Stimulated activated CD4-positive, alpha-beta T cell treated with anti-CD3 and anti-CD28 coated beads, Interleukin-1b, Interleukin-23, amount 100 ng/mL, for 4 hours (primary cell): ENCODE data around the gene MGME1.
"Not testable (repeated sequence)": the region's sequence is repeated elsewhere in the genome, so short reads cannot be mapped to it uniquely, and the experiment has no call there.

Source experiments
- DNase-seq, 2 donors: peaks; one replicate each; pipeline ENCODE4 v3.0.0-alpha.2; 2020; ENCODE audit warnings: low read depth in 2 of 2

MGME1 gene

DNA sequence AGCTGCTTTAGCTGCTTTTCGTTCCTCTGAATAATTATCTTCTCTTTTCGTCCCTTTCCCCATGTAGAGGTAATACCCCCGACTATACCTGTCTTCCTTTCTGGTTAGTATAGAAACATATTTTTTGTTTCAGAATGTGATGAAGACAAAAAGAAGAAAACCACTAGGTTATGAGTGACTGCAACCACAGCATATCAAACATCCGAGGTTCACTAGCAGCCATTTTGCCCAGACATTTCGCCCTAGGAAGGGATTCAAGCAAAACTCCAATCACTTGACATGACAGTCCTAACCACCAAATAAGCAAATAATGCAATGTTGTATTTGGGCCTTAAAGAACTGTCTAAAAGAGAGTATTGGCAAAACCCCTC, 9.6 kb upstream of the MGME1 start:
- no peak for DNase-seq

DNA sequence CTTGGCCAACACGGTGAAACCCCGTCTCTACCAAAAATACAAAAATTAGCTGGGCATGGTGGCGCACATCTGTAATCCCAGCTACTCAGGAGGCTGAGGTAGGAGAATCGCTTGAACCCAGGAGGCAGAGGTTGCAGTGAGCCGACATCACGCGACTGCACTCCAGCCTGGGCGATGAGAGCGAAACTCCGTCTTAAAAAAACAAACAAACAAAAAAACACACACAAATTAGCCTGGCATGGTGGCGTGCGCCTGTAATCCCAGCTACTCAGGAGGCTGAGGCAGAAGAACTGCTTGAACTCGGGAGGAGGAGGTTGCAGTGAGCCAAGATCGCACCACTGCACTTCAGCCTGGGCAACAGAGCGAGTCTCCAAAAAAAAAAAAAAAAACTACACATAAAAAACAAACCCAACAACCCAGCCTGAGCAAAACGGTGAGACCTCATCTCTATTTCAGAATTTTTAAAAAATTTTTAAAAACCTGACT, 8.4 kb upstream of the MGME1 start:
- not testable (repeated sequence) for DNase-seq

DNA sequence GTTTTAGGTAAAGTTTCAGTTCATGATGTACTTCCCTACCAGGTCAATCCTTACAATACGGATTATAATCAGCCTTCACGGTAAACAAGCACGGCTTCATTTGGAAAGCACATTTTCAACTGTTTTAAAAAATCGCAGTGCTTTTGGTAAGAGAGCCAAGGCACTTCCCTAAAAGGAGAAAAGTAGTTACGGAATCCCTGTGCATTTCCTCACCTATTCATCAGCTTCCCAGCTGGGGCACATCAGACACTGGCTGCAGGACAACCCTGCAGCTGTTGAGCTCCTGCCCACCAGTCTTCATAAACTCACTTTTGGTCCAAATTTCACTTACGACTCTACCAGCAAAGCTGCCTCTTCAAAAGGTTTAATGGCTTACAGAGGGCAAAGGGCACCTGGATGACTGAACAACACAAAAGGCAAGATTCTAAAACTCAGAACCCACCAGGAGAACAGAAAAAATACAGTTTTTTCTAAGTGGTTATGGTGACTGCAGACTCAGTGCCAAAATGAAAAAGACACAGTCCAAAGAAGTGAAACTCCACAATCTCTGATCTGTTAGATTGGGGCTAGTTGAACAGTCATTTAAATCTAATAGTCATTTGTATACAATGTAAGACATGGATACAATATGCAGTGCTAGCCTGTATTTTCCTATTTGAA, 7.8 kb upstream of the MGME1 start:
- no peak for DNase-seq

DNA sequence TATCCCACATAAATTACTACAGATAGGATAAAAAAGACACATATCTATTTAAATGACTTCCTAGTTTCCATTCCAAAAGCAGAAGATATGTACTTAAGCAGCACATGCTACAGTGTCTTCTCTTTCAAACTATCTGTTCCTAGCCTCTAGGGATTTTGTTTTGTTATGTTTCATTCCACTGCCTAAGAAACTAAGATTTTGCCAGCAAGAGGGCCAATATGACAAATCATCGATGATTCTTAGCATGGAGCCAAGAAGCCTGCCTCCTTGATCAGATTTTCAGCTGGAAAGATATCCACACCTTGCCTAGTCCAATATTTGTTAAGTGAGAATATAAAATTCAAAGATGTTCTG, 7.3 kb upstream of the MGME1 start:
- DNase-seq = no peak

DNA sequence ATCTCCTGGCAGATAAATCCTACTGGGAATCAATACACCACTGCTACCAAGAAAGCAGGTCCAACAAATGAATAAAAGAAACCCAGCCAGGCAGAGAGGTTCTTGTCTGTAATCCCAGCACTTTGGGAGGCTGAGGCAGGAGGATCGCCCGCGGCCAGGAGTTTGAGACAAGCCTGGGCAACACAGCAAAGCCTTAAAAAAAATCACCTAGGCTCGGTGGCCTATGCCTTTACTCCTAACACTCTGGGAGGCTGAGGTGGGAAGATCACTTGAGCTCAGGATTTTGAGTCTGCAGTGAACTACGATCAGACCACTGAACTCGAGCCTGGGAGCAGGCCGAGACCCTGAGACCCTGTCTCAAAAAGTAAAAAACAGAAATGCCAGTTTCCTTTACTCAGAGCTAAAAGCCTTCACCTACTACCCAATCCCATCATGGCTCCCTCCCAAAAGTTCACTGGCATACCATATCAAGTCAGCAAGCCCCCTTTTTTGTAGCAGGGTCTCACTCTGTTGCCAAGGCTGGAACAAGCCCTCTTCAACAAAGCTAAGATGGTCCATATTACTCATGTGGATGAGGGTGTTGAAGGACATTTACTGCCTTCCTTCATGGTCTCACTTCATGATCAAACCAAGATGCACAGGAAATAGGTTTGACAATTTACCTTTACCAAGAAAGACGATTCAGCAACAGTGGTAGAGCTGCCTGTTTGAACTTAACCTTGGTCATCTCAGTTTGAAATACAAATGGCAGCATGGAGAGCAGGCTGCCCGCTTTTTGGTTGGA, 5.5 kb upstream of the MGME1 start:
- DNase-seq = no peak

- no peak for DNase-seq
These were observed 4.7 kb upstream of the MGME1 start for GRCh38 chr20:17964073-17964472.

- DNase-seq = no peak
These were observed 4.2 kb upstream of the MGME1 start for GRCh38 chr20:17964632-17965031.

DNA sequence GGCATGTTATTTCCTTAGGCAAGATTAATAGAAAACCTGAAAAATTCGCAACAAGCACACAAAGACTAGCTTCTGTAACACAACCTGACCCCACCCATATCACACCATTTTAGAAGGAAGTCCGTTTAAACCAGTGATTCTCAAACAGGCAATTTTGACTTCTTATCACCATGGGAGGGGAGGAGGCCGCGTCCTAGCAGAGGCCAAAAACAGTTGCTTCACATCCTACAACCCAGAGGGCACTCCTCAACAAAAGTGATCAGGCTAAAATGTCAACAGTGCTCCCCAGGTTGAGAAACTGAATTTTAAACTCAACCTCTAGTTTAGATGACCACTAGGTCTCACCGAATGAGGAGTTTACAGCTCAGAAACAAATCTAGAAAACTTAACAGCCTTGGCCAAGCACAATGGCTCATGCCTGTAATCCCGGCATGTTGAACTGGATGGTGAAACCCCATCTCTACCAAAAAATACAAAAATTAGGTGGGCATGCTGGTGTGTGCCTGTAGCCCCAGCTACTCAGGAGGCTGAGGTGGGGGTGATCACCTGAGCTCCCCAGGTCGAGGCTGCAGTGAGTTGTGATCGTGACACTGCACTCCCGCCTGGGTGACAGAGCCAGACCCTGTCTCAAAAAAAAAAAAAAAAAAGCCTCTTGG, 3.6 kb upstream of the MGME1 start:
- no peak for DNase-seq

DNA sequence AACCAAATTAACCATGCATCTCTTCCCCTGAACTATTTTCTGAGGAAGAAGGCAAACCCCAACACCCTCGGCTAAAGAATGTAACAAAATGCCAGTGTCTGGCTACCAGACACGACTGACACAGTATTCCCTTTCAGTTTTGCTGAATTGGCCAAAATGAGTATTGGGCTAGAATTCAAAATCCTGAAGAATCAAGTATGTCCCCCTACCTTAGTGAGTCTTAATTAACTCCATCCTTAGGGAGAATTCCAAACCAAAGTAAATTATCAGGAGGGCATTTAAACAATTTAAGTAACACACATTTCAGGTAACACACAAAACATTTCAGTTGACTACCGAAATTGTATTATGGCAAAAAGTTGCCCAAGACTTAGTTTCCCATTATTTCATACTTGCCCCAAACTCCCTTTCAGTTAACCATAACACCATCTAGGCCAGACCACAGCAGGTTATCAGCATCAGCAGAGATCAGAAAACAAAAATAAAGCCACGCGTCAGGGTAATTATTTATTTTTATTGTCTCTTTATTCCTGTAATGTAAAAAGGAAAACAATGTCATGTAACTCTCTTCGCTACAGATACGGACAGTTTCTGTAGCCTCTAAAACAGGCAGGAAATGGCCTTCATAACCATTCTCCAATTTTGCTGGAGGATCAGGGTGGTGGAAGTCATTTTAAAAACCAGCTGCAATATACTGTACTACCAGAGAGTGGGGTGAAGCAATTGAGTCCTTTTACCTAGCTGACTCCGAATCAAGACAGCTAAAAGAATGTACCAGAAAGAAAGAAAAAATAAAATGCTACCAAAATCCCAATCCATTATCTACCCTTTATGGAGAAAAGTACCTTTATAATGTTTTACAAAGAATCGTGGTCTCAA, 2.1 kb upstream of the MGME1 start:
- DNase-seq = no peak

GRCh38 chr20:17967521-17968365, 1.1 kb upstream of the MGME1 start:
- DNase-seq = peak in 1 of 2 donors; percentile 35

- no peak for DNase-seq
These were observed 563 bp downstream of the MGME1 start for GRCh38 chr20:17969278-17969883.

GRCh38 chr20:17969884-17970409, 1.1 kb downstream of the MGME1 start:
- DNase-seq = no peak

DNA sequence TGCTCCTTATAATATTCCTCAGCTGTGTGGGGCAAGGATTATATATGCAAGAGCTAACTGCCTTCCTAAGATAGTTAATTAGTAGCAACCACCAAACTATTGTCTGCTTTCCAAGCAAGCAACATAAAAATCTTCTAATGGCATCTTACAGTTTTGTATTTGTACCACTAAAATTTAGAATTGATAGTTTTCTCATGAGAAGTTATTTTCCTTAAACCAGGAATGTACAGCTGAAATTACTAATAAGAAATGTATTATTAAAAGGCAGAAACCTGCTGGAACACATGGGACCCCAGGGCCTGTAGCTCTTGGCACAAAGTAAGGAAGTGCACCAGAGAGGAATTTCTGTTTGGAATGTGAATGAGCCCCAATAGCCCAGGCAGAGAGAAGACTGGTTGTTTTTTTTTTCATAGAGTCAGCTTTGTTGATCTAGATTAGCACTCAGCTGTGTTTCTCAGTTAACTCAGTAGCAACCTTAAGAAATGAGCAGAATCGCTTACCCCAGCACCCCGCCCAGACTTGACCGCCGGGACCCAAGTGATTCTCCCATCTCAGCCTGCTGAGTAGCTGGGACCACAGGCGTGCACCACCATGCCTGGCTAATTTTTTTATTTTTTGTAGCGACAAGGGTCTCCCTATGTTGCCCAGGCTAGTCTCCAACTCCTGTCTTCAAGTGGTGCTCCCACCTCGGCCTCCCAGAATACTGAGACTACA, 2.6 kb downstream of the MGME1 start:
- DNase-seq = no peak

DNA sequence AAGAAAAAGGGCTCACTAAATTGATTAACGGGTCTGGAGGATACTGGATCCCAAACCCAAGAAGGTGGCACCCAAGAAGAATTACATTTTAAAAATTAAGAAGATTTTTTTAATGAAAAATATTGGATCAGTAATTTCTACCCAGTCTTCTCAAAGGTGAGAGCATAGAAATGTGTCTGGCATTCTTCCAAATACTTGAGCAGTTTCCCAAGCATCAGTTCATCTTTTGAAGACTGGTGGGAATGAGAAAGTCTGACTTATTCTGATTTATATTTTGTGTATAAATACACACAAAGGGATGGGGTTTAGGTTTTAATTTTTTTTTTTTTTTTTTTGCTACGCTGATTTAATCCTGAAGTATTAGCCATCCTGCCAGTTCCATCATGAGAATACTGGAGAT, 3.3 kb downstream of the MGME1 start:
- DNase-seq = no peak

- DNase-seq = no peak
These were observed 7.5 kb downstream of the MGME1 start for GRCh38 chr20:17976305-17976704.

GRCh38 chr20:17985388-17986018, 16.7 kb downstream of the MGME1 start:
- no peak for DNase-seq

DNA sequence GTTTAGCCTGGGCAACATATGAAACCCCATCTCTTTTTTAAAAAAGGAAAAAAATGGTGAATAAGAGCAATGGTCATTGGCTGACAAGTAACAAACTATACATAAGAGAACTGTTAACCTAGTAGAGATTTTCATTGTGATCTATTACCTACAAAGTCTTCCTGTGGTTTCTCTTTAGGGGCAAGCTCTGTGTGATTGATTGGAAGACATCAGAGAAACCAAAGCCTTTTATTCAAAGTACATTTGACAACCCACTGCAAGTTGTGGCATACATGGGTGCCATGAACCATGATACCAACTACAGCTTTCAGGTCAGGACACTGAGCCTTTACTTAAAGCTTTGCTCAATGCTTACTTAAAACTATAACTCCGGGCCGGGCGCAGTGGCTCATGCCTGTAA, 19.2 kb downstream of the MGME1 start:
- DNase-seq = no peak

GRCh38 chr20:17990278-17990972, 21.6 kb downstream of the MGME1 start:
- DNase-seq = no peak

DNA sequence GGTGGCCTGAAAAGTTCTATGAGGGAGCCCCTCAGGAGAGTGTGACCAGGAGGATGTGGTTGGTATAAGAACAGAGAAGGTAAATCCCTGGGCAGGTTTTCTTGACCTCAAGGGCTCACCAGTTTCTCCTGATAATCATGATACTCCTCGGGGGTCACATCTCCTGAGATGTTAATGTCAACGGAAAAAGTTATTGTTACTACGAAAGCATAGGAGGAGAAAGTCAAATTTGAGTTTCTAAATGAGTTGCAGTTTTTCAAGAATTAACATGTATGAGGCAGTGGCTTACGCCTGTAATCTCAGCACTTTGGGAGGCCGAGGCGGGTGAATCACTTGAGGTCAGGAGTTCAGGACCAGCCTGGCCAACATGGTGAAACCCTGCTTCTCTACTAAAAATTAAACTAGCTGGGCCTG, 23.4 kb downstream of the MGME1 start:
- no peak for DNase-seq
